ENCODE results near the gene ENTPD8. TPM values are rescaled to one million over a fixed set of nuclear protein-coding genes. Genes with fewer than 3 reads are reported as not detected.

ENTPD8 gene
- total and polyA plus RNA-seq, 2 of the 13 experiments (the other 11 are each of a cell fraction or from before 2014, with no cell fraction given), result 0.26 to 0.44 TPM

DNA sequence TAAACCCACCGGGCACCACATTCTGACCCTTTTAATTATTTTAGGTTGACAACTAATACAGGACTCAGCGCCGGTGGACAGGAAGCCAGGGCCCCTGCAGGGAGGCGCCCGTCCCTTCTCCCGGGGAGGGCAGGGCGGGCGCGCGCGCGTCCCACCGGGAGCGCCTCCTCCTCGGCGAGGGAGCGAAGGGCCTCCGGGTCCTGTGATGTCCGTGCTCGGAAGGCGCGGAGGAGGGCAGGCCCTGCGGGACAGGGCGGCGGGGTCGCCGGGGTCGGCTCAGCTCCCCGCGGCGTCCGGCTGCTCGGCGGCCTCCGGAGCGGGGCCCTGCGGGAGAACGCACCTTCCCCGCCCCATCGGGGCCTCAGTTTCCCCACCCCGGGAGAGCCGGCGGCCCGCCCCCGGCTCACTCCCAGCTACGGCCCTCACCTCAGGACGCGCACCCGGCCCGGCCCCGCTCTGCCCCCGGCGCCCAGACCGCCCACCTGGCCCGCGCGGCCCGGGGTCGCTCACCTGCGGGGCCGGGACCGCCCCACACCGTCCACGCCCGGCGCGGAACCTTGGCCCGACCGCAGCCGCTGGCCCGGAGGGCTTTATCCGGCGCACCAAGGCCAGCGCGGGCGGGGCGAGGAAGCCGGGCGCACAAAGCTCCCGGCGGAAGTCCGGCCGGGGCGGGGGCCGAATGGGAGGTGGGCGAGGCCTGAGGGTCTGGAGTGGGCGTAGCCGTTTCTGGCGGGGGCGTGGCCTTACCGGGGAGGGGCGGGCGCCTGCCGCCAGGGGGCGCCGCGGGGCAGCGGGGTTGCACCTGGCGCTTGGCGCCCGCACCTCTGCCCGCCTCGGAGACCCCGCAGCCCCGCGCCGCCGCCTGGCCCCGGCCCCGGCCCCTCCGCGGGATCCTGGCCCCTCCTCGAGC, 18.3 kb downstream of the ENTPD8 start, which contains the start of the genes EXD3 and NOXA1 (continued):
- TF ChIP-seq, protein P1, sequence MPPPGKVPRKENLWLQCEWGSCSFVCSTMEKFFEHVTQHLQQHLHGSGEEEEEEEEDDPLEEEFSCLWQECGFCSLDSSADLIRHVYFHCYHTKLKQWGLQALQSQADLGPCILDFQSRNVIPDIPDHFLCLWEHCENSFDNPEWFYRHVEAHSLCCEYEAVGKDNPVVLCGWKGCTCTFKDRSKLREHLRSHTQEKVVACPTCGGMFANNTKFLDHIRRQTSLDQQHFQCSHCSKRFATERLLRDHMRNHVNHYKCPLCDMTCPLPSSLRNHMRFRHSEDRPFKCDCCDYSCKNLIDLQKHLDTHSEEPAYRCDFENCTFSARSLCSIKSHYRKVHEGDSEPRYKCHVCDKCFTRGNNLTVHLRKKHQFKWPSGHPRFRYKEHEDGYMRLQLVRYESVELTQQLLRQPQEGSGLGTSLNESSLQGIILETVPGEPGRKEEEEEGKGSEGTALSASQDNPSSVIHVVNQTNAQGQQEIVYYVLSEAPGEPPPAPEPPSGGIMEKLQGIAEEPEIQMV (CRISPR knock-in tag; IDR thresholded peaks at IDR 0.05; ENCODE audit: low read depth), result peak; percentile 20; the same call in 1 of the 2 replicates
- TF ChIP-seq SRF (IDR thresholded peaks at IDR 0.05; ENCODE audit: low read depth, low read length), result peak; percentile 60; the same call in 1 of the 2 replicates
- peak; percentile 51; the same call in 1 of the 2 replicates for TF ChIP-seq SP2 (CRISPR knock-in tag; IDR thresholded peaks at IDR 0.05)
- TF ChIP-seq ETV5 (CRISPR knock-in tag; IDR thresholded peaks at IDR 0.05; ENCODE audit: borderline replicate concordance), result peak; percentile 71
- TF ChIP-seq, protein P2, sequence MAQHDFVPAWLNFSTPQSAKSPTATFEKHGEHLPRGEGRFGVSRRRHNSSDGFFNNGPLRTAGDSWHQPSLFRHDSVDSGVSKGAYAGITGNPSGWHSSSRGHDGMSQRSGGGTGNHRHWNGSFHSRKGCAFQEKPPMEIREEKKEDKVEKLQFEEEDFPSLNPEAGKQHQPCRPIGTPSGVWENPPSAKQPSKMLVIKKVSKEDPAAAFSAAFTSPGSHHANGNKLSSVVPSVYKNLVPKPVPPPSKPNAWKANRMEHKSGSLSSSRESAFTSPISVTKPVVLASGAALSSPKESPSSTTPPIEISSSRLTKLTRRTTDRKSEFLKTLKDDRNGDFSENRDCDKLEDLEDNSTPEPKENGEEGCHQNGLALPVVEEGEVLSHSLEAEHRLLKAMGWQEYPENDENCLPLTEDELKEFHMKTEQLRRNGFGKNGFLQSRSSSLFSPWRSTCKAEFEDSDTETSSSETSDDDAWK (CRISPR knock-in tag; IDR thresholded peaks at IDR 0.05), result no peak
- TF ChIP-seq SIN3A (IDR thresholded peaks at IDR 0.05; ENCODE audit: borderline replicate concordance, low read depth, low read length), result peak; percentile 82; the same call in 1 of the 2 replicates
- no peak for TF ChIP-seq ZSCAN22 (CRISPR knock-in tag; IDR thresholded peaks at IDR 0.05)
- TF ChIP-seq ZBTB20 (CRISPR knock-in tag; IDR thresholded peaks at IDR 0.05; ENCODE audit: borderline replicate concordance, low read depth), result 0 out of 2 replicates have a peak, but pooled peaks have one; percentile 11
- TF ChIP-seq ZSCAN31 (CRISPR knock-in tag; IDR thresholded peaks at IDR 0.05; ENCODE audit: low read depth), result 0 out of 2 replicates have a peak, but pooled peaks have one; percentile 22
- no peak for TF ChIP-seq ZFP37 (CRISPR knock-in tag; IDR thresholded peaks at IDR 0.05; ENCODE audit: borderline replicate concordance)
- TF ChIP-seq SRSF9 (IDR thresholded peaks at IDR 0.05; ENCODE audit: borderline replicate concordance, insufficient read depth, low read depth, low read length, poor library complexity, severe bottlenecking), result no peak
- TF ChIP-seq, protein P3, sequence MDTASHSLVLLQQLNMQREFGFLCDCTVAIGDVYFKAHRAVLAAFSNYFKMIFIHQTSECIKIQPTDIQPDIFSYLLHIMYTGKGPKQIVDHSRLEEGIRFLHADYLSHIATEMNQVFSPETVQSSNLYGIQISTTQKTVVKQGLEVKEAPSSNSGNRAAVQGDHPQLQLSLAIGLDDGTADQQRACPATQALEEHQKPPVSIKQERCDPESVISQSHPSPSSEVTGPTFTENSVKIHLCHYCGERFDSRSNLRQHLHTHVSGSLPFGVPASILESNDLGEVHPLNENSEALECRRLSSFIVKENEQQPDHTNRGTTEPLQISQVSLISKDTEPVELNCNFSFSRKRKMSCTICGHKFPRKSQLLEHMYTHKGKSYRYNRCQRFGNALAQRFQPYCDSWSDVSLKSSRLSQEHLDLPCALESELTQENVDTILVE (CRISPR knock-in tag; IDR thresholded peaks at IDR 0.05), result peak; percentile 96
- TF ChIP-seq HNF4G (IDR thresholded peaks at IDR 0.05; ENCODE audit: borderline replicate concordance, low read depth, low read length), result 0 out of 2 replicates have a peak, but pooled peaks have one; percentile 51
- peak; percentile 57; the same call in 1 of the 2 replicates for TF ChIP-seq HNF4G (CRISPR knock-in tag; IDR thresholded peaks at IDR 0.05; ENCODE audit: borderline replicate concordance, low read depth)
- TF ChIP-seq RFXANK (CRISPR knock-in tag; IDR thresholded peaks at IDR 0.05), result no peak
- no peak for TF ChIP-seq ZNF709 (CRISPR knock-in tag; IDR thresholded peaks at IDR 0.05)
- TF ChIP-seq, protein P4, sequence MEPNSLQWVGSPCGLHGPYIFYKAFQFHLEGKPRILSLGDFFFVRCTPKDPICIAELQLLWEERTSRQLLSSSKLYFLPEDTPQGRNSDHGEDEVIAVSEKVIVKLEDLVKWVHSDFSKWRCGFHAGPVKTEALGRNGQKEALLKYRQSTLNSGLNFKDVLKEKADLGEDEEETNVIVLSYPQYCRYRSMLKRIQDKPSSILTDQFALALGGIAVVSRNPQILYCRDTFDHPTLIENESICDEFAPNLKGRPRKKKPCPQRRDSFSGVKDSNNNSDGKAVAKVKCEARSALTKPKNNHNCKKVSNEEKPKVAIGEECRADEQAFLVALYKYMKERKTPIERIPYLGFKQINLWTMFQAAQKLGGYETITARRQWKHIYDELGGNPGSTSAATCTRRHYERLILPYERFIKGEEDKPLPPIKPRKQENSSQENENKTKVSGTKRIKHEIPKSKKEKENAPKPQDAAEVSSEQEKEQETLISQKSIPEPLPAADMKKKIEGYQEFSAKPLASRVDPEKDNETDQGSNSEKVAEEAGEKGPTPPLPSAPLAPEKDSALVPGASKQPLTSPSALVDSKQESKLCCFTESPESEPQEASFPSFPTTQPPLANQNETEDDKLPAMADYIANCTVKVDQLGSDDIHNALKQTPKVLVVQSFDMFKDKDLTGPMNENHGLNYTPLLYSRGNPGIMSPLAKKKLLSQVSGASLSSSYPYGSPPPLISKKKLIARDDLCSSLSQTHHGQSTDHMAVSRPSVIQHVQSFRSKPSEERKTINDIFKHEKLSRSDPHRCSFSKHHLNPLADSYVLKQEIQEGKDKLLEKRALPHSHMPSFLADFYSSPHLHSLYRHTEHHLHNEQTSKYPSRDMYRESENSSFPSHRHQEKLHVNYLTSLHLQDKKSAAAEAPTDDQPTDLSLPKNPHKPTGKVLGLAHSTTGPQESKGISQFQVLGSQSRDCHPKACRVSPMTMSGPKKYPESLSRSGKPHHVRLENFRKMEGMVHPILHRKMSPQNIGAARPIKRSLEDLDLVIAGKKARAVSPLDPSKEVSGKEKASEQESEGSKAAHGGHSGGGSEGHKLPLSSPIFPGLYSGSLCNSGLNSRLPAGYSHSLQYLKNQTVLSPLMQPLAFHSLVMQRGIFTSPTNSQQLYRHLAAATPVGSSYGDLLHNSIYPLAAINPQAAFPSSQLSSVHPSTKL (CRISPR knock-in tag; IDR thresholded peaks at IDR 0.05), result peak; percentile 32; the same call in 1 of the 2 replicates
- TF ChIP-seq FOSL1 (CRISPR knock-in tag; IDR thresholded peaks at IDR 0.05; ENCODE audit: borderline replicate concordance), result 0 out of 2 replicates have a peak, but pooled peaks have one; percentile 7
